HG03175 (cell line): Measurements from ENCODE around the gene SDCCAG8.
"Not testable (repeated sequence)": the region's sequence is repeated elsewhere in the genome, so short reads cannot be mapped to it uniquely, and the experiment has no call there.

ENCODE experiments used
- ATAC-seq: cut with Tn5 transposase; IDR thresholded peaks from one replicate; pipeline ENCODE4 v1.9.1; 2021; ENCODE audit warnings: mild to moderate bottlenecking, moderate library complexity; ENCODE audit not compliant: unreplicated experiment

Gene SDCCAG8

GRCh38 chr1:243255791-243256512, at the start of gene SDCCAG8:
Gene SDCCAG8, plus strand, starts transcription at chr1:243256041. Its CDS starts 133 bp downstream, at chr1:243256174.
- peak; percentile 73 for ATAC-seq

DNA sequence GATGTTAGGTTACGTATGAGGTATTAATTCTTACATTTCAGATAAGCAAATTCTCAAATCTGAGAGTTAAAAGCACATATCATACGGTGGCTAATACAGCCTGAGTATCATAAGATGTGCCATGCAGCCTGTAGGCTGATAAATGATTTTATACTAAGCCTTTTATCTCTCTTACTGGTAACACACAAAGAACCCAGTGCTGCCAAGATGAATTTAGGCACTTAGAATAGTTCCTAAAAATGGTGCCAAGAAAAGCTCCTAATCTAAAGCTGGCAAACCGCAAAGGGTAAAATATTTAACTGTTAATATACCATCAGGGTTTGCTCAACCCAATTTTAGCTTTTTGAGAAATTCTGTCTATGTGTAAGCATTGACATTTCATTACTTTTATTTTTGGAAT, 43.9 kb upstream of the SDCCAG8 start:
- not testable (repeated sequence) for ATAC-seq

GRCh38 chr1:243213045-243213787, 42.6 kb upstream of the SDCCAG8 start:
- no peak for ATAC-seq

GRCh38 chr1:243215276-243215875, 40.5 kb upstream of the SDCCAG8 start:
- not testable (repeated sequence) for ATAC-seq

GRCh38 chr1:243216741-243217140, 39.1 kb upstream of the SDCCAG8 start:
- ATAC-seq: no peak

DNA sequence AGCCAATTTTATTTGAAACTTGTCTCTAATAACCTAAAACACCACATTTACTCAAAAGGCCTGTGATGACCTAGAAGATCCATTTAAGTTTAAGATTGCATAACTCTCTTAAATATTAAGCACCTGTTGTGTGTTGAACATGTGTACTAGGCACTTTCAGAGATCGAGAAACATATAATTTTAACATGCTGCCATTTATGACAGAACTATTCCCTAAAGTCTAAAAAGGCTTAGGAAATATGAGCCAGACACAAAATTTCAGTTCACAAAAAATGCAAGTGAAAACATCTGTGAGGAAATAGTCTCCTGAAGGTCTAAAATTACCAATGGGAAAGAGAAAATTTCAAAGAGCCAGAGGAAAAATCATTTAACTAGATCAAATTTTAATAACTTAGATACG, 38.5 kb upstream of the SDCCAG8 start:
- no peak for ATAC-seq

DNA sequence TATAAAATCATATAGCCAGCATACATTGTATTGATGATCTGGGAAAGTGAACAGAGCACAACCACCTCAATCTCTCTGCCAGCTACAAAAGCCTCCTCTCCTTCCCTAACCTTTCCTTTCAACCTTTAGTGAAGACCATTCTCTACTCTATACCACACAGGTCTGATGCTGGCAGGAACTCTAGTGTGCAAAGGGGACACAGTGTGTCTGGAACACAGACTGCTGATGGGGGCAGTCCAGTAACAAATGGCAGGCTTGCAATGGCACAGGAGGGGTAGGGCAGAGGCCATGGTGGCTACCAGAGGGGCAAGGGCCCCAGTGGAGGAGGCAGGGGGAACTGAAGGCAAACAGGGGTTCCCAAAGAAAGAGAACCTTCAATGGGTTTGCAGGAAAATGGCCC, 37.8 kb upstream of the SDCCAG8 start:
- no peak for ATAC-seq

DNA sequence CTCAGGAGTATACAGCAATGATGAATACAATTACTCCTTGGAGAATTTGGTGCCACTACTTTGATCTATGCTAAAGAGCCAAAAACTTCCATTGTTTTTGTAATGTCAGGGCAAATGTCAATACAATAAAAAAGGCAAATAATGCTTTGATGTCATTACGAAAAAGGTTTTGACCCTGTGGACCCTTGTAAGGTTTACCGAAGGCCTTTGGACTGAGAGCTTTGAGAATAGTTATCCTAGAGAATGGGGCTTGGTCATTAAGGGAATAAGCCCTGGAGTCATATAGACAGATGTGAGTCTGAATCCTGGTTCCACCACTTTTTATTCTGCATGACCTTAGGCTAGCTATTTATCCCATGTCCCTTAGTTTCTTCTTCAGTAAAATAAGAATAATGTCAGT, 28.2 kb upstream of the SDCCAG8 start:
- no peak for ATAC-seq

GRCh38 chr1:243229526-243229925, 26.3 kb upstream of the SDCCAG8 start:
- no peak for ATAC-seq

DNA sequence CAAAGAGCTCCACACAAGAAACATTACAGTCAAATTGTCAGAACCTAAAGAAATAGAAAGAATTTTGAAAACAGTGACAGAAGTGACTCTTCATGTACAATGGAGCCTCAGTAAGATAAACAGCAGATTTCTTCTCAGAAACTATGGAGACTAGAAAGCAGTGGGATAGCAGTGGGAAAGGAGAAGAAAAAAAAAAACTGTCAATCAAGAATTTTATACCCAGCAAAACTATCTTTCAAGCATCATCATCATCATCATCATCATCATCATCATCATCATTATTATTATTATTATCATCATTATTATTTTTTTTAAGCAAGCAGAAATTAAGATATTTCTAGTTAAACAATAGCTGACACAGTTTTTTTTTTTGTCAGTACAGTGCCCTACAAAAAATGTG, 24.9 kb upstream of the SDCCAG8 start:
- no peak for ATAC-seq

GRCh38 chr1:243233908-243234307, 21.9 kb upstream of the SDCCAG8 start:
- ATAC-seq: no peak

- no peak for ATAC-seq
These were observed 20.7 kb upstream of the SDCCAG8 start for GRCh38 chr1:243234978-243235647.

GRCh38 chr1:243236604-243237252, 19.1 kb upstream of the SDCCAG8 start:
- ATAC-seq: peak; percentile 79

GRCh38 chr1:243244432-243244841, 11.4 kb upstream of the SDCCAG8 start:
- peak; percentile 54 for ATAC-seq

DNA sequence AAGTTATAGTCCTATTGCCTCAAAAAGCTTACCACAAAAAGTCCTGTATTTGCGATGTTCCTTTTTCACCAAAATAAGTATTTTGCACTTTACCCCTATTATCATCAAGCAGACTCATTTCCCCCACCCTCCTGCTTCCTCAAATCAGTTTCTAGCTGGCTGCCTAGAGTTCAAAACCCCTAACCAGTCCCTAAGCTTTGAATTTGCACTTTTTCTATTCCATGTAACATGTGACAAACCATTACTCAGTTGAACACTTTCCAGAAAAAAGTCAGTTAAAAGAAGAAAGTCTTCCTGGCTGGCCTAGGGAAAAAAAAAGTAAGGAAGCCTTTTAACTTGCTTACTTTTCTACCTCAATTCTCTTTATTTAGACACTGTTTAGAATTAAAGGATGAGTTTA, 8.9 kb upstream of the SDCCAG8 start:
- ATAC-seq: peak; percentile 37

- ATAC-seq: no peak
These were observed 7.9 kb upstream of the SDCCAG8 start for GRCh38 chr1:243247901-243248300.

- ATAC-seq: no peak
These were observed 6.6 kb upstream of the SDCCAG8 start for GRCh38 chr1:243249214-243249613.

DNA sequence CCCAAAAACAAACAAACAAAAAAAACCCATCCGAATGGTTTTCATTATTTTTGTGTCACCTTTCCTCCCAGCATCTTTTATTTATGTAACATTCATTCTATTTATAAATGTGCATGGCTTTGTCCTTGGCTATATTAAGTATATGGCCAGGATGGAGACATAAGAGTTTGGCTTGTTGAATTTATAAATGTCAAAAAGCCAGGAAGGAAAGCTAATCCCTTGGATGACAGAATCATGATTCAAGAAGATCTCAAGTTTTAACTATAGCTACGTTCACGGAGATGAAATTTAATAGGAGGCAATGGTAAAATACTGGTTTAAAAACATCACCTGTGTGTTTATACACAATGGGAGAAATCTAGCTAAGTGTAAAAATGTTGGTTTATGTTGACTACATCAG, 5.7 kb upstream of the SDCCAG8 start:
- ATAC-seq: no peak

GRCh38 chr1:243251539-243251938, 4.3 kb upstream of the SDCCAG8 start:
- ATAC-seq: no peak

DNA sequence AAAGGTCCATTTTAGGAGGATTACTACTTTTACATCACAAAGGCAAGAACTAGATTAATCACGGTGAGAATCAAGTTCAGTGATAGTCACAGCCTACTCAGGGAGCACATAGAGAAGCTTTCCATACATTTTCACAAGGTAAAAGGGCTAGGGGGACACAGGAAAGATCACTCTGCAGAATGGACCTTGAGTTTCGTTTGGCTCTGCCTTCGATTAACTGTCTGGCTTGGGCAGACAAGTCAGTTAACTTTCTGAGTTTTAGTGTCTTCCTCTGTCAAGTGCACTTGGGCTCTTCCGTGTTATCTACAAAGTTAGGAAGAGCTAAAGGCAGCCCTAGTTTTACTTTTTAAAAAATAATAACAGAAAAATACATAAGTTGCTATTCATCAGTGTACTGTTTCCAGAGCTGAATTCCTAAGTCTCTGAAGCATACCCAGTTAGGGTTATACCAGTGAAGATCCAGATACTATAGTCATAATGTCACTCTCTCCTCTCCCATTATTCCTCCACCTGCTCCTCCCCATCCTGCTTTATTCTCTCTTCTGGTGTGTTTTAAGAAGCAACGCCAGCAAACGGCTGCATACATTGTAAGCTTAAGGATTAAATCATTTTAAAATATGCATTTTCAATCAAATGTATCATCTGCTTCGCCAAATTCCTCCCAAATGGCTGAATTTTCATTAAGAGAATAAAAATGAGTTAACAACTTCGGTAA, 2.5 kb upstream of the SDCCAG8 start:
- no peak for ATAC-seq
